ENCODE data around the gene OSM.

The OSM gene

DNA sequence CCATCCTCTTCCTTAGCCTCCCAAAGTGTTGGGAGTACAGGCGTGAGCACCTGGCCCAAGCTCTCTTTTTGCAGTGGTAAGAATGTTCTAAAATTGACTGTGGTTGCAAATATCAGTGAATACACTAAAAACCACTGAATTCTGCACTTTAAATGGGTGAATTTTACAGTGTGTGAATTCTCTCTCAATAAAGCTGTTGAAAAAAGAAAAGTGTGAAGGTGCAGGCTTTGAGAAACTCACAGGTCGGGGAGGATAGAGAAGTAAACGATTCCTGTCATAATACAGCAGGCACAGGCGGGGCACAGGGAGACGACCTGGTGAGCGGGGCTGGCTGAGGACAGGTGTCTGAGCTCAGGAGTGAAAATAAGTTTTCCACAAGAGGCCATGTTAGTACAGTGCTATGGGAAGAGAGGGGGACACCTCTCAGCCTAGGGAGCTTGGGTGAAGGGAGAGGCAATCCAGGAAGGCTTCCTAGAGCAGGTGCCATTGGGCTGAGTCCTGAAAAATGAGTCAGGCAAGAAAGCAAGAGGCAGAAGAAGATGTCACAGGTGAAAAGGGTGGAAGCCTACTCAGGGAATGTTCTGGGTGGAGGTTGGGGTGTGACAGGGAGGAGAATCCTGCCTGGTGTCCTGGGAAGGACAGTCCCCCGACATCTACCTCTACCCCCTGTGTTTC is 46.2 kb downstream of the OSM start:
- Histone ChIP-seq H3K36me3 (ENCODE audit: insufficient read depth, low read length) (no peaks in the 10 kb centered on the region), H3K9me2 (ENCODE audit: low read depth, low read length) (no peaks in the 10 kb centered on the region), H3F3A (ENCODE audit: insufficient read depth, low read length) (no peaks in the 10 kb centered on the region), H3K4me1 (ENCODE audit: insufficient read depth, low read length, severe bottlenecking) (no peaks in the 10 kb centered on the region), H3K79me2 (ENCODE audit: insufficient read depth, low read length) (no peaks in the 10 kb centered on the region), H3K4me3 (ENCODE audit: low read depth, low read length, poor library complexity, severe bottlenecking) (no peak overlapping the region), H4K20me1 (ENCODE audit: insufficient read depth, low read length) (no peaks in the 10 kb centered on the region), H2AFZ (ENCODE audit: low read length) (no peak overlapping the region), H3K27ac (ENCODE audit: low read depth, low read length, poor library complexity, severe bottlenecking) (no peak overlapping the region), H3K9ac (ENCODE audit: low read length) (no peak overlapping the region), H3K9me3 (ENCODE audit: low read length) (no peaks in the 10 kb centered on the region), H3K4me2 (ENCODE audit: low read length) (no peak overlapping the region), H3K27me3 (ENCODE audit: insufficient read depth, low read length) (peaks cover 3% of the 10 kb centered on the region; the same call in 1 of the 2 replicates)
- TF ChIP-seq, protein P1, sequence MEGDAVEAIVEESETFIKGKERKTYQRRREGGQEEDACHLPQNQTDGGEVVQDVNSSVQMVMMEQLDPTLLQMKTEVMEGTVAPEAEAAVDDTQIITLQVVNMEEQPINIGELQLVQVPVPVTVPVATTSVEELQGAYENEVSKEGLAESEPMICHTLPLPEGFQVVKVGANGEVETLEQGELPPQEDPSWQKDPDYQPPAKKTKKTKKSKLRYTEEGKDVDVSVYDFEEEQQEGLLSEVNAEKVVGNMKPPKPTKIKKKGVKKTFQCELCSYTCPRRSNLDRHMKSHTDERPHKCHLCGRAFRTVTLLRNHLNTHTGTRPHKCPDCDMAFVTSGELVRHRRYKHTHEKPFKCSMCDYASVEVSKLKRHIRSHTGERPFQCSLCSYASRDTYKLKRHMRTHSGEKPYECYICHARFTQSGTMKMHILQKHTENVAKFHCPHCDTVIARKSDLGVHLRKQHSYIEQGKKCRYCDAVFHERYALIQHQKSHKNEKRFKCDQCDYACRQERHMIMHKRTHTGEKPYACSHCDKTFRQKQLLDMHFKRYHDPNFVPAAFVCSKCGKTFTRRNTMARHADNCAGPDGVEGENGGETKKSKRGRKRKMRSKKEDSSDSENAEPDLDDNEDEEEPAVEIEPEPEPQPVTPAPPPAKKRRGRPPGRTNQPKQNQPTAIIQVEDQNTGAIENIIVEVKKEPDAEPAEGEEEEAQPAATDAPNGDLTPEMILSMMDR (IDR thresholded peaks at IDR 0.05; ENCODE audit: low read length): no peak
- no peak for TF ChIP-seq EZH2 (IDR thresholded peaks at IDR 0.05; ENCODE audit: borderline replicate concordance, low read length)

DNA sequence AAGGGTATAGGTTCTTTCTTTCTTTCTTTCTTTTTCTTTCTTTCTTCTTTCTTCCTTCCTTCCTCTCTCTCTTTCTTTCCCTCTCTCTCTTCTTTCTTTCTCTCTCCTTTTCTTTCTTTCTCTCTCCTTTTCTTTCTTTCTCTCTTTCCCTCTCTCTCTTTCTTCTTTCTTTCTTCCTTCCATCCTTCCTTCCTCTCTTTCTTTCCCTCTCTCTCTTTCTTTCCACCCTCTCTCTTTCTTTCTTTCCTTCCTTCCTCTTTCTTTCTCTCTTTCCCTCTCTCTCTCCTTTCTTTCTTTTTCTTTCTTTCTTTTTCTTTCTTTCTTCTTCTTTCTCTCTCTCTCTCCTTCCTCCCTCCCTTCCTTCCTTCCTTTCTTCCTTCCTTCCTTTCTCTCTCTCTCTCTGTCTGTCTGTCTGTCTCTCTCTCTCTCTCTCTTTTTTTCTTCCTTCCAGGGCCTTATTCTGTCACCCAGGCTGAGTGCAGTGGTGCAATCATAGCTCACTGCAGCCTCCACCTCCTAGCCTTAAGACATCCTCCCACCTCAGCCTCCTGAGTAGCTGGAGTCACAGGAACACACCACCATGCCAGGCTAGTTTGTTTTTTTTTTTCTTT is 46.9 kb downstream of the OSM start:
- H3K9me3 ChIP-seq (ENCODE audit: low read length): no peaks in the 10 kb centered on the region
- H4K20me1 ChIP-seq (ENCODE audit: insufficient read depth, low read length): no peaks in the 10 kb centered on the region
- H3K27ac ChIP-seq (ENCODE audit: low read depth, low read length, poor library complexity, severe bottlenecking): no peak overlapping the region
- H3K36me3 ChIP-seq (ENCODE audit: insufficient read depth, low read length): no peaks in the 10 kb centered on the region
- H3K79me2 ChIP-seq (ENCODE audit: insufficient read depth, low read length): no peaks in the 10 kb centered on the region
- TF ChIP-seq, protein P1 (IDR thresholded peaks at IDR 0.05; ENCODE audit: low read length): no peak
- no peak for TF ChIP-seq EZH2 (IDR thresholded peaks at IDR 0.05; ENCODE audit: borderline replicate concordance, low read length)
- no peaks in the 10 kb centered on the region; the same call in 1 of the 2 replicates for H3K27me3 ChIP-seq (ENCODE audit: insufficient read depth, low read length)
- no peak overlapping the region for H3K4me2 ChIP-seq (ENCODE audit: low read length)
- no peak overlapping the region for H3K4me3 ChIP-seq (ENCODE audit: low read depth, low read length, poor library complexity, severe bottlenecking)
- H3K9me2 ChIP-seq (ENCODE audit: low read depth, low read length): no peaks in the 10 kb centered on the region
- H3K4me1 ChIP-seq (ENCODE audit: insufficient read depth, low read length, severe bottlenecking): no peaks in the 10 kb centered on the region
- H3K9ac ChIP-seq (ENCODE audit: low read length): no peak overlapping the region
- H2AFZ ChIP-seq (ENCODE audit: low read length): no peak overlapping the region
- H3F3A ChIP-seq (ENCODE audit: insufficient read depth, low read length): no peaks in the 10 kb centered on the region

DNA sequence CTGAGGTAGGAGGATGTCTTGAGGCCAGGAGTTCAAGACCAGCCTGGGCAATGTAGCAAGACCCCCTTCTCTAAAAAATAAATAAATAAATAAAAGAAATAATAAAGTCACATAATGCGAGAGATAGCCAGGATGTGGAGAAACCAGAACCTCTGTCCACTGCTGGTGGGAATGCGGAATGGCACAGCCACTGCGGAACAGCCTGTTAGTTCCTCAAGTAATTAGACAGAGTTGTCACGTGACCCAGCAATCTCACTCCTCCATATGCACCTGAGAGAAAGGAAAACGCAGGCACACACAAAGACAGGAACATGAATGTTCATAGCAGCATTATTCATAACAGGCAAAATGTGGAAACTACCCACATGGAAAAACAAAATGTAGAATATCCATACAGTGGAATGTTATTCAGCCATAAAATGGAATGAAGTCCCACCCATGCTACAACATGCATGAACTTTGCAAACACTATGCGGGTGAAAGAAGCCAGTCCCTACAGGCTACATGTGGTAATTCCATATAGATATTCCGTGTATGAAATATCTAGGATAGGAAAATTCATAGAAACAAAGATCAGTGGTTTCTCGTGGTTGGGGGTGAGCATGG is 47.5 kb downstream of the OSM start:
- H3K27ac ChIP-seq (ENCODE audit: low read depth, low read length, poor library complexity, severe bottlenecking): no peak overlapping the region
- H3K4me2 ChIP-seq (ENCODE audit: low read length): no peak overlapping the region
- no peaks in the 10 kb centered on the region for H3F3A ChIP-seq (ENCODE audit: insufficient read depth, low read length)
- no peaks in the 10 kb centered on the region for H3K79me2 ChIP-seq (ENCODE audit: insufficient read depth, low read length)
- no peaks in the 10 kb centered on the region; the same call in 1 of the 2 replicates for H3K27me3 ChIP-seq (ENCODE audit: insufficient read depth, low read length)
- H4K20me1 ChIP-seq (ENCODE audit: insufficient read depth, low read length): no peaks in the 10 kb centered on the region
- H3K36me3 ChIP-seq (ENCODE audit: insufficient read depth, low read length): no peaks in the 10 kb centered on the region
- TF ChIP-seq EZH2 (IDR thresholded peaks at IDR 0.05; ENCODE audit: borderline replicate concordance, low read length): no peak
- TF ChIP-seq, protein P1 (IDR thresholded peaks at IDR 0.05; ENCODE audit: low read length): no peak
- H3K4me3 ChIP-seq (ENCODE audit: low read depth, low read length, poor library complexity, severe bottlenecking): no peak overlapping the region
- no peaks in the 10 kb centered on the region for H3K9me2 ChIP-seq (ENCODE audit: low read depth, low read length)
- H3K9me3 ChIP-seq (ENCODE audit: low read length): no peaks in the 10 kb centered on the region
- H3K4me1 ChIP-seq (ENCODE audit: insufficient read depth, low read length, severe bottlenecking): no peaks in the 10 kb centered on the region
- H3K9ac ChIP-seq (ENCODE audit: low read length): no peak overlapping the region
- no peak overlapping the region for H2AFZ ChIP-seq (ENCODE audit: low read length)
